Activated effector memory CD4-positive, alpha-beta T cell treated with anti-CD3 and anti-CD28 coated beads, Interleukin-2, amount 50 U/mL, for 16 hours (primary cell): ENCODE data around the gene WNT6.

Source experiments
- DNase-seq: peaks from one replicate; pipeline ENCODE4 v3.0.0-alpha.2; 2020

WNT6 gene

DNA sequence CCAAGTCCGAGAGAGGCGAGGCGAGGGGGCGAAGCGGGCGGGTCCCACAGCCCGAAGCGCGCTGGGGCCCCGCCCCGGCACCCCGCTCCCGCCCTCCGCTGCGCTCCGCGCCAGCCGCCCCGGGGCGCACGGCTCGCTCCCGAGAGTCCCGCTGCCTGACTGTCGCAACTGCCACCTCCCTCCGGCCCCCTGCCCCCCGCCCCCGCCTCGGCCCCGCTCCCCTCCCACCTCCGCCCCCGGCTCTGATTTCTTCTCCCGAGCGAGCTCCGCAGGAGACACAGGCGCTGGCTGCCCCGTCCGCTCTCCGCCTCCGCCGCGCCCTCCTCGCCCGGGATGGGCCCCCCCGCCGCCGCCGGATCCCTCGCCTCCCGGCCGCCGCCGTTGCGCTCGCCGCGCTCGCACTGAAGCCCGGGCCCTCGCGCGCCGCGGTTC is at the start of gene WNT6:
WNT6 (plus strand) TSS at position 250 of the 432 bp plus-strand sequence. CDS start 233 bp downstream, outside the sequence.
- DNase-seq: no peak

DNA sequence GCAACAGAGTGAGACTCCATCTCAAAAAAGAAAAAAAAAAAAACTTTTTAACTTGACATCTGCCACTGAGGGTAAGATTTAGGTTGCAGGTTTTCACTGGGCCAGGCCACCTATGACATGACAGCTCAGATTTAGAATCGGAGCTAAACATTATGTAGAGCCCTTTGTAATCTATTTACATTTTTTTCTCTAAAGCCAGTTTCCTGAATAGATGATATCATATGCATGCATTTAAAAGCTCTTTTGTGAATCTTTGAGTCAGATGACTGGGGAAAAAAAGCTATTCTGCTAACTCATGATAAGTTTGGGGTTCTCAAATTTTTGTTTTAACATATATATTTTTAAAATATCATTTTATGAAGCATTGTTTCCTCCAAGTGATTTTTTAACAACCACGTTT is 49.3 kb upstream of the WNT6 start:
- DNase-seq: no peak

DNA sequence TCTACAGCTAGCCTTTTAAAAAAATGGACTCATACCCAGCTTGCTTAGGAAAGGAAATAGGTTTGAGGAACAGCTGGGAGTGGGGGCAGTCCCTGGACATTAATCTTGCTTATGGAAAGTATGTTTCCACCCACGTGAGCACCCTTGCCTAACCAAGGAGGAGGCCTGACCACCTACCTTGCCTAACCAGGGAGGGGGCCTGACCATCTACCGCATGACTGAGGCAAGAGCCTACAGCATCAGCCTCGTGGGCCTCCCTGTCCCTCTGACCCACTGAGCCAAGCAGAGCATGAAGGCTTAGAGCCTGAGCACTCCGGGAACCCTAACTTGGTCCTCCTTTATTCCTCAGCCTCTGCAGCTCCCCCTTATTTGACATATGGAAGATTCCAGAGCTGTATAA is 48.2 kb upstream of the WNT6 start:
- DNase-seq: no peak

- DNase-seq: no peak
These were observed 47.3 kb upstream of the WNT6 start for GRCh38 chr2:218812096-218812815.

- DNase-seq: no peak
These were observed 46.7 kb upstream of the WNT6 start for GRCh38 chr2:218812861-218813260.

DNA sequence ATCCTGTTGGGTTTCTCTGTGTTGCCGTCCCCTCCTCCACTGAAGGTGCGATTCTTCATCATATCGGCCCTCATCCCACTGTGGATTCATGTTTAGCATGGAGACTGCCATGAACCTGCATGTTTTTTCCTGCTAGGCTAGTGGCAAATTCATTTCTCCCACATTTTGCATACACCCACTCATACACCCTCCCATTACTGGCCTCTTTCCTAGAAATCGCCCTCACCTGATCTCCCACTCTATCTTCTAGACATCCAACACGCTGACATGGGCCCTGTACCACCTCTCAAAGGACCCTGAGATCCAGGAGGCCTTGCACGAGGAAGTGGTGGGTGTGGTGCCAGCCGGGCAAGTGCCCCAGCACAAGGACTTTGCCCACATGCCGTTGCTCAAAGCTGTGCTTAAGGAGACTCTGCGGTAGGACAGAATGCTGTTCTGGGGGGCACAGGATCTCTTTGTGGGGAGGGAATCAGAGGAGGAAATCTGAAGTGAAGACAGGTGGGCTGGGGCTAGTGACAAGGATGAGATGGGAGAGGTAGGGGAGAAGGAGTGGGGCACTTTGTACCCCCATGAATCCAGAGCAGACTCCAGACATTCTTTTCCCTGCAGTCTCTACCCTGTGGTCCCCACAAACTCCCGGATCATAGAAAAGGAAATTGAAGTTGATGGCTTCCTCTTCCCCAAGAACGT is 45.7 kb upstream of the WNT6 start:
- DNase-seq: no peak

DNA sequence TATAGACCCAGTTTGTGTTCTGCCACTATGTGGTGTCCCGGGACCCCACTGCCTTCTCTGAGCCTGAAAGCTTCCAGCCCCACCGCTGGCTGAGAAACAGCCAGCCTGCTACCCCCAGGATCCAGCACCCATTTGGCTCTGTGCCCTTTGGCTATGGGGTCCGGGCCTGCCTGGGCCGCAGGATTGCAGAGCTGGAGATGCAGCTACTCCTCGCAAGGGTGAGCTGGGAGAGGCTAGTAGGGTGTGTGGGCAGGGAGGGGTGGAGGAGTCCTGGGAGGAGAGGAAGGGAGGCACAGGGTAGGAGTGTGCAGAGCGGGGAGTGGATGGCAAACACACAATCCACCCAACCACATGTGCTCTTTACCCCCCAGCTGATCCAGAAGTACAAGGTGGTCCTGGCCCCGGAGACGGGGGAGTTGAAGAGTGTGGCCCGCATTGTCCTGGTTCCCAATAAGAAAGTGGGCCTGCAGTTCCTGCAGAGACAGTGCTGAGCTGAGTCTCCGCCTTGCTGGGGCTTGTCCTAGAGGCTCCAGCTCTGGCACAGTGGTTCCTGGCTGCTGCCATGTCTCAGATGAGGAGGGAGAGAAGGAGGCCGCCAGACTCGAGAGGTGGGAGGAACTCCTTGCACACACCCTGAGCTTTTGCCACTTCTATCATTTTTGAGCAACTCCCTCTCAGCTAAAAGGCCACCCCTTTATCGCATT is 44.9 kb upstream of the WNT6 start:
- DNase-seq: no peak

GRCh38 chr2:218815244-218815637 is 44.4 kb upstream of the WNT6 start:
- DNase-seq: no peak

GRCh38 chr2:218815649-218816048 is 44.0 kb upstream of the WNT6 start:
- no peak for DNase-seq

DNA sequence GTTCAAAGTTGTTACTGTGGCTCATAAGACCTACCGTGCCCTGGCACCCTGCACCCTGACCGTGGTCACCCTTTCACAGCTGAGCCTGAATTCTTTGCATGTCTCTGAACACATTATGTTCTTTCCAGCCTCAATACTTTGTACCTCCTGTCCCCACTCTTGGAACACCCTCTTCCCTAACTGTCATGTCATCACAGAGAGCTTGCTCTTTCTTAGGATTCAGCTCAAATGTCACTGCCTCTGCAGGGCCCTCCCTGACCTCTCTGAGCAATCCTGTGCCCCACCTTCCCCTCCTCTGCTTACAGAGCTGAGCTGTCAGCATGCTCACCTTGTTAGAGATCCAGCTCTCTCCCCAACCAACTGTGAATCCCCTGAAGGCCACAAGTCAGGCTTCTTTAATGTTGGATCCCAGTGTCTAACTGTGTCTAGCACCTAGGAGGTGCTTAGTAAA is 43.0 kb upstream of the WNT6 start:
- DNase-seq: no peak

GRCh38 chr2:218819093-218819492 is 40.5 kb upstream of the WNT6 start:
- DNase-seq: no peak

DNA sequence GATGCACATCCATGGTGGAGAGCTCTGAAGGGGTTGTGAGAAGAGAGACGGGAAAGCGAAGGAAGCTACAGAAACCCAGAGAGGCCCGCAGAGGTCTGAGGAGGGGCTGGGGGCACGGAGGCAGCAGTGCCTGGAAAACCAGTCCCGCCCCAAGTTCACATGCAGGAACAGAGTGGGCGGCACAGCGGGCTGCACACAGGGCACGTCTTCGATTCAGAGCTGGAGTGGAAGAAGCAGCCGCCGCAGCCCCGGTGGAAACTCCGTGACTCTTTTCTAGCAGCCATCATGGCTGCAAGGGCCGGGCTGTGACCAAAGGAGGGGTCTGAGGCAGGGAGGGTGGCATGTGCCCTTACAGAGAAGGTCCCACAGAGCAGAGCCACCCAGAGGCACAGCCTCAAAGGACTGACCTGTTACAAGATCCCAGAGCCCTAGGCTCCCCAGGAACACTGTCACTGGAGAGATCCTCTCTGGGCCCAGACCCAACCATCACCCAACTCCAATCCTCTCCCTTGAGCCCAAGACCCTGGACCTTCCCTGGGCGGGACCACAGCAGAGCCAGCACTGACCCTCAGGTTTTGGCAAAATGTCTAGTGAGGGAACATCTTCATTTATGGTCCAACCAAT is 38.7 kb upstream of the WNT6 start:
- no peak for DNase-seq

GRCh38 chr2:218821605-218822211 is 37.9 kb upstream of the WNT6 start:
- no peak for DNase-seq

GRCh38 chr2:218822622-218823021 is 37.0 kb upstream of the WNT6 start:
- no peak for DNase-seq

GRCh38 chr2:218823196-218823855 is 36.3 kb upstream of the WNT6 start:
- DNase-seq: no peak

- no peak for DNase-seq
These were observed 35.6 kb upstream of the WNT6 start for GRCh38 chr2:218824004-218824403.

GRCh38 chr2:218826791-218827190 is 32.8 kb upstream of the WNT6 start:
- DNase-seq: no peak

DNA sequence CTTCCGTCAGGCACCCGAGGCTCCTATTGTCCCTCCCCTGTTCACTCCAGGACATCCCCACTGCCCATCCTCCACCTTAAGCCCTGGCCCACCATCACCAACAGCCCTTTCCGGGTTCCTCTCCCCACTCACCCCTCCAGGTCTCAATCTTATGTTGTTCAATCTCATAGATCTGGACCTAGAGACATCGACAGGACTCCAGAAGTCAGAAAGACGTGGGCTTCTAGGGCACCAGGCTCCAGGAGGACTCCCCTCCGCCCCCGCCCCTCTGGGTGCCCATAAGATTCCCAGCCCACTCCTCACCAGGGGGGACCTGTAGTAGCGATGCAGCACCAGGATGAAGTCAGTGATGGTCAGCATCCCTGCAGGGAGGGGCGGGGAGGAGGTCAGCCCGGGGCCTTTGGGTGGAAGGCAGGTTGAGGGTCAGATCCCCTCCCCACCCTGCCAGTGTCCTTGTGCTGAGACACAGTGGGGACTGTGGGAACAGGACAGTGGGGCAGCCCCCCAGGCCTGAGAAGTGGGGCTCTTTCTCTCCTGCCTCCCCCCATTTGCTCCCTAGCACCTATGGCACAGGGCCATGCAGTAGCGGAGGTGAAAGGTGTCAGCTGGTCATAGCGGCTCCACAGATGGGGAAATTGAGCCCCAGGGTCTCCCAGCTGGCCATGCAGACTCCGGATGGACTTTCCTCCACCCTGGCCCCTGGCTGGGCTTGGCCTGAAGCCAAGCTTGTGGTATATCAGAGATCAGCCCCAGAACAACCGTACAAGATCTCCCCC is 31.7 kb upstream of the WNT6 start:
- no peak for DNase-seq

DNA sequence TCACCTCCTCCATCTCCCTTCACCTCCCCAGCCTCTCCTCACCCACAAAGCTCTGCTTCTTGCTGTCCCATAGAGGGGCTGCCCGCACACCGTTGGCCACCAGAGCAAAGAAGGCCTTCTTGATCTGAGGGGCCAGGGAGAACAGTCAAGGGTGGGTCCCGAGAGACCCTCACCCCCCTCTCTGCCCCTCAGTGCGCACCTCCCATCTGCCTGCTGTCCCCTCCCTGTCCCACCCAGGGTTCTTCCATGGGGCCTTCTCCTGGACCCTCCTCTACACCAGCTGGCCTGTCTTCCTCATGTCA is 31.2 kb upstream of the WNT6 start:
- no peak for DNase-seq

DNA sequence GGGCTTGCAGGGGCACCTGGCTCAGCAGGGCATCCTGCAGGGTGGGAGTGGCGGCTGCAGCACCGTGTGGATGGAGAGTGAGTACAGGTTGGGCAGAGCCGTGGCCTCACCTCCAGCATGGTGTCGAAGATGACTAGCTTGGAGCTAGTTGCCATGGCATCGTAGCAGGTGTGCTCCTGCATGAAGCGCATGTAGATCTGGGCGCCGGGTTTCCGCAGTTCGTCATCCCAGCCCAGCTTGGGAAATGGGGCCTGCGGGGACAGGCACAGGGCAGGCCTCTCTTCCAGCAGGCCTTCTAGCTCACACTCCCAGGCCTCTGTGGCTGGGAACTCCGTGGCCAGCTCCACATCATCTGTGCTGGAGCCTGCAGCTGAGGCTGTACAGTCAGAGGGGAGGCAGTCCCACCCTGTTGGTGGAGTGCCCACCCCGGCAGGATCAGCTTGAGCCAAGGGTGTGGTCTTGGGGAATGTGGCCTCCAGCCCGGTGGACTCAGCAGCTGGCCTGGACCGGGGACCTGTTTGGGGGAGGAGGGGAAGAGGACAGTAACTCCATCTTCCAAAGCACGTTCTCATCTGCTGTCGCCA is 29.6 kb upstream of the WNT6 start:
- no peak for DNase-seq

- DNase-seq: no peak
These were observed 28.9 kb upstream of the WNT6 start for GRCh38 chr2:218830526-218831306.
